HEK293T (cell line): Measurements from ENCODE around the gene ABHD17A.

Source experiments
- ELF4 ChIP-seq: fragments of 450-650 bp; IDR thresholded peaks from 2 replicates; pipeline ENCODE4 v1.6.1; 2017; ENCODE audit warnings: antibody characterized with exemption
- FOXK2 ChIP-seq: fragments of 450-650 bp; IDR thresholded peaks from 2 replicates; pipeline ENCODE4 v1.6.1; 2016; ENCODE audit warnings: mild to moderate bottlenecking
- HDGF ChIP-seq: fragments of 450-650 bp; IDR thresholded peaks from 2 replicates; pipeline ENCODE4 v1.6.1; 2017; ENCODE audit warnings: antibody characterized with exemption, borderline replicate concordance
- LEF1 ChIP-seq: fragments of 450-650 bp; IDR thresholded peaks from 2 replicates; pipeline ENCODE4 v1.6.1; 2017; ENCODE audit warnings: mild to moderate bottlenecking, borderline replicate concordance
- NFRKB ChIP-seq: fragments of 450-650 bp; IDR thresholded peaks from 2 replicates; pipeline ENCODE4 v1.6.1; 2016; ENCODE audit warnings: mild to moderate bottlenecking, moderate library complexity
- SP1 ChIP-seq: fragments of 450-650 bp; IDR thresholded peaks from 2 replicates; pipeline ENCODE4 v1.6.1; 2017
- TARDBP ChIP-seq: fragments of 450-650 bp; IDR thresholded peaks from 2 replicates; pipeline ENCODE4 v1.6.1; 2016
- ZNF384 ChIP-seq: fragments of 450-650 bp; IDR thresholded peaks from 2 replicates; pipeline ENCODE4 v1.6.1; 2016

DNA sequence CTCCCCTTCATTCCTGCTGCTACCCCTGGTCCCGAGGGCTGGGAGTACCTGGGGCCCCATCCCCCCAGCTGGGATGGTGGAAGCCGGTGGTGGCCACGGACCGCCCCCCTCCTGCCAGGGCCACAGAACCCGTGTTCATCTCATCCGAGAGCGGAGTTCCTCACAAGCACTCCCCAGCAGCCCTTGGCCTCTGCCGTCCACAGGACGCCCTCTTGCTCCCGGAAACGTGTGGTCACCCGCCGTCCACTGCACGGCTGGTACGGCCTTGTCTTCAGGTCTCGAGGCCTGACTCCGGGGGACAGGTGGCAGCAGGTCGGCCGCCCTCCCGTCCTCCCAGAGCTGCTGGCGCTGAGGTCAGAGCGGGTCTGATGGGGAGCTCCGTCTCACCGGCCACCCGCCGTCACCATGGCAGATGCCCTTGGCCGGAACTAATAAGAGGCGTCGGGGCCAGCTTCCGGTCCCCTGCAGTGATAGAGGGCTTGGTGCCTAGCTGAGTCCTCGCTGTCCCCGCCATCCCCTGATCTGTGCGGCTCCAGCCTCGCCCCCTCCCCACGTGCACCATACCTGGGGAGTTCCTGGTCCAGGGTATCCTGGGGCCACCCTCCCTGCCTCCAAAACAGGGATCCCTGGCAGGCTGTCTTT lies 39.1 kb upstream of the ABHD17A start:
- no peak for TF ChIP-seq HDGF
- TF ChIP-seq LEF1, result no peak
- no peak for TF ChIP-seq FOXK2
- TF ChIP-seq SP1, result no peak
- TF ChIP-seq NFRKB, result no peak
- no peak for TF ChIP-seq ZNF384
- no peak for TF ChIP-seq ELF4
- TF ChIP-seq TARDBP, result no peak
